Measurements from ENCODE around the gene TSHZ2. TPM values are rescaled to one million over a fixed set of nuclear protein-coding genes. Genes with fewer than 3 reads are reported as not detected.

TSHZ2 gene
- total RNA-seq, 6 experiments from 2014 or later: not detected

DNA sequence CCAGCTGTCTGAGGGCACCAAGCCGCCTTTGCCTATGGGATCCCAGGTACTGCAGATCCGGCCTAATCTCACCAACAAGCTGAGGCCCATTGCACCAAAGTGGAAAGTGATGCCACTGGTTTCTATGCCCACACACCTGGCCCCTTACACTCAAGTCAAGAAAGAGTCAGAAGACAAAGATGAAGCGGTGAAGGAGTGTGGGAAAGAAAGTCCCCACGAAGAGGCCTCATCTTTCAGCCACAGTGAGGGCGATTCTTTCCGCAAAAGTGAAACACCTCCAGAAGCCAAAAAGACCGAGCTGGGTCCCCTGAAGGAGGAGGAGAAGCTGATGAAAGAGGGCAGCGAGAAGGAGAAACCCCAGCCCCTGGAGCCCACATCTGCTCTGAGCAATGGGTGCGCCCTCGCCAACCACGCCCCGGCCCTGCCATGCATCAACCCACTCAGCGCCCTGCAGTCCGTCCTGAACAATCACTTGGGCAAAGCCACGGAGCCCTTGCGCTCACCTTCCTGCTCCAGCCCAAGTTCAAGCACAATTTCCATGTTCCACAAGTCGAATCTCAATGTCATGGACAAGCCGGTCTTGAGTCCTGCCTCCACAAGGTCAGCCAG lies 283.0 kb downstream of the TSHZ2 start:
- Mint-ChIP-seq H3K9me3 (peaks cover 43% of the 10 kb centered on the region), H3K4me3 (no peak overlapping the region), H3K4me1 (ENCODE audit: low read depth) (no peaks in the 10 kb centered on the region), H3K27me3 (ENCODE audit: insufficient read depth) (no peaks in the 10 kb centered on the region; the same call in 1 of the 2 replicates), H3K36me3 (ENCODE audit: low read depth) (peaks cover 9% of the 10 kb centered on the region; the same call in 1 of the 2 replicates), H3K27ac (no peak overlapping the region)
- DNase-seq: no peak
- TF ChIP-seq, protein P1, sequence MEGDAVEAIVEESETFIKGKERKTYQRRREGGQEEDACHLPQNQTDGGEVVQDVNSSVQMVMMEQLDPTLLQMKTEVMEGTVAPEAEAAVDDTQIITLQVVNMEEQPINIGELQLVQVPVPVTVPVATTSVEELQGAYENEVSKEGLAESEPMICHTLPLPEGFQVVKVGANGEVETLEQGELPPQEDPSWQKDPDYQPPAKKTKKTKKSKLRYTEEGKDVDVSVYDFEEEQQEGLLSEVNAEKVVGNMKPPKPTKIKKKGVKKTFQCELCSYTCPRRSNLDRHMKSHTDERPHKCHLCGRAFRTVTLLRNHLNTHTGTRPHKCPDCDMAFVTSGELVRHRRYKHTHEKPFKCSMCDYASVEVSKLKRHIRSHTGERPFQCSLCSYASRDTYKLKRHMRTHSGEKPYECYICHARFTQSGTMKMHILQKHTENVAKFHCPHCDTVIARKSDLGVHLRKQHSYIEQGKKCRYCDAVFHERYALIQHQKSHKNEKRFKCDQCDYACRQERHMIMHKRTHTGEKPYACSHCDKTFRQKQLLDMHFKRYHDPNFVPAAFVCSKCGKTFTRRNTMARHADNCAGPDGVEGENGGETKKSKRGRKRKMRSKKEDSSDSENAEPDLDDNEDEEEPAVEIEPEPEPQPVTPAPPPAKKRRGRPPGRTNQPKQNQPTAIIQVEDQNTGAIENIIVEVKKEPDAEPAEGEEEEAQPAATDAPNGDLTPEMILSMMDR (IDR thresholded peaks at IDR 0.05): no peak

DNA sequence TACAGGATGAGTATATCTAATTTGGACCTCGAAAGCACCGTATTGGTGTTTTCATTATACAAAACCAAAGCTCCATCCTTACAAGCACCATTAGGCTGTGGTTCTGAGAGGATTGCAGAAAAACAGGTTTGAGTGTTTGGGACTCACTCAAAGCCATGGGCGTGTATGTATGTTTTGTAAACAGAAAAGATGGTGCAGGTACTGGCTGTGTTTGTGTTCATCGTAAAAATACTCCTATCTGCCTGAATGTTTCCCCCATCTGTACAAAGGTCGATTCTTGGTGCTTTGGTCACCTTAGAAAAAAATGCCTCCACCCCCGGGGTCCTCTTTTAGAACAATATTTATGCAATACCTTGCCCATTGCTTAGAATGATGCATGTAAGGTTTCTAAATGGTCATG lies 286.6 kb downstream of the TSHZ2 start:
- H3K27me3 Mint-ChIP-seq (ENCODE audit: insufficient read depth): no peaks in the 10 kb centered on the region; the same call in 1 of the 2 replicates
- DNase-seq: no peak
- no peak overlapping the region for H3K27ac Mint-ChIP-seq
- no peaks in the 10 kb centered on the region for H3K4me1 Mint-ChIP-seq (ENCODE audit: low read depth)
- TF ChIP-seq, protein P1 (IDR thresholded peaks at IDR 0.05): no peak
- H3K4me3 Mint-ChIP-seq: no peak overlapping the region
- peaks cover 9% of the 10 kb centered on the region; the same call in 1 of the 2 replicates for H3K36me3 Mint-ChIP-seq (ENCODE audit: low read depth)
- peaks cover 34% of the 10 kb centered on the region for H3K9me3 Mint-ChIP-seq

DNA sequence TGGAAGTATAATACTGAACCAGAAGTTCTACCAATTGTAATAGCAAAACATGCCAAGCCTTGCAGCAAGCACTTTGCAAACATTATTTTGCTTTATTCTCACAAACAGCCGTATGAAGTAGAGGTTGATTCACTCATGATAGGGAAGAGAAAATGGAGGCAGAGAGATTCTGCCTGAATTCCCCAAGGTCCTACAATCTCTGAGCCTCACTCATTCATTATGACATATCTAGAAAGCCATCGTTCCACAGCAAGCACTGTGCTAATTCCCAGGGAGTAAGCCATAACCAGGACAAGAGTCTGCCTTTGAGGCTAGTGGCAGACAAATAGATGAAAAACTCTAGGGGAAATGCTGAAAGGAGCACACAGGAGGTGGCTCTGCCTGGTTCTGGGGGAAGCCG lies 288.0 kb downstream of the TSHZ2 start:
- Mint-ChIP-seq H3K4me1 (ENCODE audit: low read depth) (no peaks in the 10 kb centered on the region), H3K9me3 (peaks cover 31% of the 10 kb centered on the region), H3K36me3 (ENCODE audit: low read depth) (no peaks in the 10 kb centered on the region), H3K4me3 (no peak overlapping the region), H3K27me3 (ENCODE audit: insufficient read depth) (peaks cover 2% of the 10 kb centered on the region; the same call in 1 of the 2 replicates), H3K27ac (no peak overlapping the region)
- no peak for DNase-seq
- TF ChIP-seq, protein P1 (IDR thresholded peaks at IDR 0.05): no peak

DNA sequence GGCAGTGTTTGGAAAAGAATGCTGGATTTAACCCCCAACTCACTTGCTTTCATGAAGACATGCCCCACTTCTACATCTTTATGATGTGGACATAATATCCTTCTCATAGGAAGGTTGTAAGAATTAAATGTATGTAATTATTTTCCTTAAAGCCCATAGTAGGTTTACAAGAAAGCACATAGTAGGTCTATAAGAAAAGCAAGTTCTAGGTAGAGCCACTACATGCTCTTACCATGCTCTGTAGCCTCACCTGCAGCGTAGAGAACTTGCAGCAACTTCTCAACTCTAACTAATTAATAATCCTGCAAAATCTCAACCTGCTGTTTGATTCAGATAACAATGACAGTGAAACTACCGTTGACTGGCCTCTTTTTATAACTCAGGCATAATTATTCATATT lies 288.4 kb downstream of the TSHZ2 start:
- no peak for DNase-seq
- Mint-ChIP-seq H3K4me3 (no peak overlapping the region), H3K27ac (no peak overlapping the region), H3K9me3 (peaks cover 29% of the 10 kb centered on the region), H3K4me1 (ENCODE audit: low read depth) (no peaks in the 10 kb centered on the region), H3K27me3 (ENCODE audit: insufficient read depth) (peaks cover 2% of the 10 kb centered on the region; the same call in 1 of the 2 replicates), H3K36me3 (ENCODE audit: low read depth) (no peaks in the 10 kb centered on the region)
- TF ChIP-seq, protein P1 (IDR thresholded peaks at IDR 0.05): no peak

DNA sequence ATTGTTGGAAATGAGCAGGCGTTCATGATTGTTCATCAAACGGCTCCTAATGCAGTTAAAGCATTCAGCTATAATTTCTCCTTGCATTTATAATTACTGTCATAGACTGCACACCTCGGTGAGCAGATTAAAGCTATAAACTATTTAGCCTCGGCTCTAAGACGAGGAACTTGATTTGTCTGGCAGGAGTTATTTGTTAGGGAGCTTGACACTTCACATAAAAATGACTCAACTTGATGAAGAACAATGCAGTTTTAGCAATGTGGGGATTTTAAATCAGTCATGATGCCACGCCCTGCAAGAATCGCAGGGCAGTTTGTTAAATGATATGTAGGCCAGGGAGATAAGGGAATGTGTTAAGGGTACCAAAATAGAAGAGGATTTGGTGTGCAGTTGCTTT lies 290.2 kb downstream of the TSHZ2 start:
- peaks cover 2% of the 10 kb centered on the region; the same call in 1 of the 2 replicates for H3K27me3 Mint-ChIP-seq (ENCODE audit: insufficient read depth)
- no peaks in the 10 kb centered on the region for H3K36me3 Mint-ChIP-seq (ENCODE audit: low read depth)
- no peak for DNase-seq
- no peak overlapping the region for H3K27ac Mint-ChIP-seq
- no peaks in the 10 kb centered on the region for H3K4me1 Mint-ChIP-seq (ENCODE audit: low read depth)
- H3K4me3 Mint-ChIP-seq: no peak overlapping the region
- TF ChIP-seq, protein P1 (IDR thresholded peaks at IDR 0.05): no peak
- peaks cover 29% of the 10 kb centered on the region for H3K9me3 Mint-ChIP-seq
